Measurements from ENCODE around the gene PDE3B. TPM values are rescaled to one million over a fixed set of nuclear protein-coding genes. Genes with fewer than 3 reads are reported as not detected.

The PDE3B gene
- total RNA-seq, 1 experiment from 2014 or later, result 6.7 TPM

- no peak overlapping the region for H3K4me3 ChIP-seq (replicated peaks in 1 of 2; ENCODE audit: low read depth in 1 of 2, low read length in 2 of 2)
- RAD21 ChIA-PET (ENCODE audit: low non-redundant PET in 1 of 2, low total read pairs in 2 of 2, uncharacterized antibody in 2 of 2, unreplicated experiment in 2 of 2), result no interaction called here
- H3K27me3 ChIP-seq (ENCODE audit: insufficient read depth, low read length), result no peaks in the 10 kb centered on the region
- no peak overlapping the region for H2AFZ ChIP-seq (ENCODE audit: low read depth, low read length, poor library complexity, severe bottlenecking)
- no peak for DNase-seq (ENCODE audit: low read depth, low spot score)
- H3K9me3 ChIP-seq (ENCODE audit: control insufficient read depth in 1 of 2, insufficient read depth in 1 of 2, low read depth in 1 of 2, low read length in 2 of 2), result no peaks in the 10 kb centered on the region
- H3K9ac ChIP-seq (ENCODE audit: low read length), result no peak overlapping the region
- no peaks in the 10 kb centered on the region for H3K9me2 ChIP-seq (ENCODE audit: insufficient read depth)
- POLR2A ChIA-PET, result no interaction called here
- H3K79me2 ChIP-seq (ENCODE audit: insufficient read depth, low read length), result no peaks in the 10 kb centered on the region
- H3K36me3 ChIP-seq (ENCODE audit: control insufficient read depth in 1 of 2, insufficient read depth in 2 of 2, low read length in 2 of 2), result no peaks in the 10 kb centered on the region
- no peak overlapping the region for H3K4me2 ChIP-seq (ENCODE audit: low read length)
- no peaks in the 10 kb centered on the region for H4K20me1 ChIP-seq (ENCODE audit: insufficient read depth)
- TF ChIP-seq ATF3 (IDR thresholded peaks at IDR 0.05), result no peak
- no peak for TF ChIP-seq RAD21 (IDR thresholded peaks at IDR 0.05; ENCODE audit: low read depth)
- no peak for TF ChIP-seq ZBTB33 (IDR thresholded peaks at IDR 0.05; ENCODE audit: extremely low read depth, insufficient replicate concordance, low read length)
- TF ChIP-seq POLR2A (IDR thresholded peaks at IDR 0.05; ENCODE audit: borderline replicate concordance, extremely low read depth, insufficient read depth, insufficient read length), result no peak
- TF ChIP-seq JUND (IDR thresholded peaks at IDR 0.05), result no peak
- TF ChIP-seq ZNF274 (IDR thresholded peaks at IDR 0.05; ENCODE audit: low read depth, low read length), result no peak
- TF ChIP-seq SRF (IDR thresholded peaks at IDR 0.05; ENCODE audit: low read depth), result no peak
- TF ChIP-seq FOSL1 (IDR thresholded peaks at IDR 0.05; ENCODE audit: low read depth), result no peak
- TF ChIP-seq TCF7L2 (IDR thresholded peaks at IDR 0.05; ENCODE audit: borderline replicate concordance, extremely low read depth, insufficient read depth, insufficient read length), result no peak
- TF ChIP-seq EGR1 (IDR thresholded peaks at IDR 0.05; ENCODE audit: low read depth), result no peak
- TF ChIP-seq ELF1 (IDR thresholded peaks at IDR 0.05; ENCODE audit: borderline replicate concordance, low read depth), result no peak
- TF ChIP-seq MAX (IDR thresholded peaks at IDR 0.05), result no peak
- TF ChIP-seq EZH2phosphoT487 (IDR thresholded peaks at IDR 0.05; ENCODE audit: borderline replicate concordance), result no peak
- TF ChIP-seq CEBPB (IDR thresholded peaks at IDR 0.05; ENCODE audit: low read depth), result no peak
- TF ChIP-seq POLR2AphosphoS5 (IDR thresholded peaks at IDR 0.05; ENCODE audit: low read depth, low read length), result no peak
- TF ChIP-seq CBX3 (IDR thresholded peaks at IDR 0.05; ENCODE audit: low read depth), result no peak
- TF ChIP-seq REST (IDR thresholded peaks at IDR 0.05; ENCODE audit: low read depth), result no peak
- CTCF ChIA-PET, result no interaction called here
- H3K27ac ChIP-seq (ENCODE audit: low read depth, low read length), result no peak overlapping the region
- no peaks in the 10 kb centered on the region for H3K4me1 ChIP-seq (ENCODE audit: control insufficient read depth in 1 of 2, insufficient read depth in 2 of 2, low read length in 2 of 2)
- no peak for ATAC-seq
- intact Hi-C loops (cut with micrococcal nuclease), result no loop called here
- no TSS peak for BruUV-seq (replicated peaks)
These were observed 43.9 kb downstream of the PDE3B start for GRCh38 chr11:14687456-14687855.
